Measurements from ENCODE around the gene KIR2DL1.
"Not testable (repeated sequence)": the region's sequence is repeated elsewhere in the genome, so short reads cannot be mapped to it uniquely, and the experiment has no call there.

KIR2DL1 gene

DNA sequence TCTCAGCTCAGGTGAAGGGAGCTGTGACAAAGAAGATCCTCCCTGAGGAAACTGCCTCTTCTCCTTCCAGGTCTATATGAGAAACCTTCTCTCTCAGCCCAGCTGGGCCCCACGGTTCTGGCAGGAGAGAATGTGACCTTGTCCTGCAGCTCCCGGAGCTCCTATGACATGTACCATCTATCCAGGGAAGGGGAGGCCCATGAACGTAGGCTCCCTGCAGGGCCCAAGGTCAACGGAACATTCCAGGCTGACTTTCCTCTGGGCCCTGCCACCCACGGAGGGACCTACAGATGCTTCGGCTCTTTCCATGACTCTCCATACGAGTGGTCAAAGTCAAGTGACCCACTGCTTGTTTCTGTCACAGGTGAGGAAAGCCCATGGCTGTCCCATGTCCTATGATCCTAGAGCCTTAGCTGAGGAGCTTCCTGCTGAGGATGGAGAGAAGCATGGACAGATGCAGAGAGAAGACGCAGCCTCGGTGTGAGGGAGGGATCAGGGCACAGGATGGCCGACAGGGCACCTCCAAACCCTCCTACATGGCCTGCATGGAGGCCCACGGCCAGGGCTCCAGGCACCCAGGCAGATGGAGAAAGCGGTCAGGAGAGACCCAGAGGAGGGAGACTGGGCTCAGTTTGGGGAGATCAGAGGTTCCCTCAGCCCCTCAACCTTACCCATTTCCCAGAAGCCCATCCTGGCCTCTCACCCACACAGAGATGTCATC is 5.7 kb downstream of the KIR2DL1 start:
- not testable (repeated sequence) for H3K4me1 ChIP-seq (ENCODE audit: insufficient read depth, low read length); H3K27ac ChIP-seq (ENCODE audit: low read length); H3K9ac ChIP-seq (ENCODE audit: low read depth, low read length); H3K4me3 ChIP-seq (ENCODE audit: low read length); H3K36me3 ChIP-seq (ENCODE audit: insufficient read depth, low read depth, low read length); H3K27me3 ChIP-seq (ENCODE audit: insufficient read depth, low read length)
- H3K9me3 ChIP-seq (ENCODE audit: insufficient read depth, low read depth, low read length), result peaks cover 67% of the 10 kb centered on the region

DNA sequence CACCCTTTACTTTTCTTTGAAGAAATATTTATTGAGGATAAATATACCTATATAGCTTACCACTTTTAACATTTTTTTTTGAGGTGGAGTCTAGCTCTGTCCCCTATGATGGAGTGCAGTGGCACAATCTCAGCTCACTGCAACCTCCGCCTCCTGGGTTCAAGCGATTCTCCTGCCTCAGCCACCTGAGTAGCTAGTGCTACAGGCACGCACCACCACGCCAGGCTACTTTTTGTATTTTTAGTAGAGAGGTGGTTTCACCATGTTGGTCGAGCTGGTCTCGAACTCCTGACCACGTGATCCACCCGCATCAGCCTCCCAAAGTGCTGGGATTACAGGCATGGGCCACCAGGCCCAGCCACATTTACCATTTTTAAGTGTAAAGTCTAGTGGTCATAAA is 6.2 kb downstream of the KIR2DL1 start:
- not testable (repeated sequence) for H3K36me3 ChIP-seq (ENCODE audit: insufficient read depth, low read depth, low read length); H3K4me1 ChIP-seq (ENCODE audit: insufficient read depth, low read length); H3K27me3 ChIP-seq (ENCODE audit: insufficient read depth, low read length); H3K9ac ChIP-seq (ENCODE audit: low read depth, low read length); H3K27ac ChIP-seq (ENCODE audit: low read length); H3K4me3 ChIP-seq (ENCODE audit: low read length)
- H3K9me3 ChIP-seq (ENCODE audit: insufficient read depth, low read depth, low read length), result peaks cover 61% of the 10 kb centered on the region

DNA sequence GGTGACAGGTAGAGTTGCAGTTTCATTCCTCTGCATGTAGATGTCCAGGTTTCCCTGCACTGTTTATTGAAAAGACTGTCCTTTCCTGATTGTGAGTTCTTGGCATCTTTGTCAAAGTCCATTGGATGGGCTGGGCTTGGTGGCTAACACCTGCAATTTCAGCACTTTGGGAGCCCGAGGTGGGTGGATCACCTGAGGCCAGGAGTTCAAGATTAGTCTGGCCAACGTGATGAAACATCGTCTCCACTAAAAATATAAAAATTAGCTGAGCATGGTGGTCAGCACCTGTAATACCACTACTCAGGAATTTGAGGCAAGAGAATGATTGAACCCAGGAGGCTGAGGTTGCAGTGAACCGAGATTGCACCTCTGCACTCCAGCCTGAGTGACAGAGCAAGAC is 8.3 kb downstream of the KIR2DL1 start:
- not testable (repeated sequence) for H3K27me3 ChIP-seq (ENCODE audit: insufficient read depth, low read length); H3K27ac ChIP-seq (ENCODE audit: low read length); H3K4me3 ChIP-seq (ENCODE audit: low read length); H3K4me1 ChIP-seq (ENCODE audit: insufficient read depth, low read length); H3K9ac ChIP-seq (ENCODE audit: low read depth, low read length); H3K36me3 ChIP-seq (ENCODE audit: insufficient read depth, low read depth, low read length)
- peaks cover 52% of the 10 kb centered on the region for H3K9me3 ChIP-seq (ENCODE audit: insufficient read depth, low read depth, low read length)

DNA sequence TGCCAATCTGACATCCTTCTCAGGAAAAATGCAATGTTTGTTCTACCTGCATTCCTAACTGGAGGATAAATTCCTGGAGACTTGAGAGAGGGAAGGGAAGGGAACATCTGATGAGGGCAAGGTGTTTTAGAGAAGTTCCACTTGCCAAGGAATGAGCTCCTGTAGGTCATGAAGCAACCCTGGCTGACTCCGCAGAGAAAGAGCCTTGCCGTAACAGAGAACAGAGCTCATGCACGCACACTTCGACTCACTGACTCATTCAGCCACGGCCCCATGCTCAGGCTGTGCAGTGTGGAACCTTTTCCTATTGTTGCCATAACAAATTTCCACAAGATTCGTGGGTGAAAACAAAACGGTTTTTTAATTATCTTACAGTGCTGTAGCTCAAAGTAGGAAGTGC is 9.3 kb downstream of the KIR2DL1 start:
- not testable (repeated sequence) for H3K27ac ChIP-seq (ENCODE audit: low read length); H3K27me3 ChIP-seq (ENCODE audit: insufficient read depth, low read length); H3K4me3 ChIP-seq (ENCODE audit: low read length); H3K4me1 ChIP-seq (ENCODE audit: insufficient read depth, low read length); H3K9ac ChIP-seq (ENCODE audit: low read depth, low read length); H3K36me3 ChIP-seq (ENCODE audit: insufficient read depth, low read depth, low read length)
- H3K9me3 ChIP-seq (ENCODE audit: insufficient read depth, low read depth, low read length), result peaks cover 49% of the 10 kb centered on the region

DNA sequence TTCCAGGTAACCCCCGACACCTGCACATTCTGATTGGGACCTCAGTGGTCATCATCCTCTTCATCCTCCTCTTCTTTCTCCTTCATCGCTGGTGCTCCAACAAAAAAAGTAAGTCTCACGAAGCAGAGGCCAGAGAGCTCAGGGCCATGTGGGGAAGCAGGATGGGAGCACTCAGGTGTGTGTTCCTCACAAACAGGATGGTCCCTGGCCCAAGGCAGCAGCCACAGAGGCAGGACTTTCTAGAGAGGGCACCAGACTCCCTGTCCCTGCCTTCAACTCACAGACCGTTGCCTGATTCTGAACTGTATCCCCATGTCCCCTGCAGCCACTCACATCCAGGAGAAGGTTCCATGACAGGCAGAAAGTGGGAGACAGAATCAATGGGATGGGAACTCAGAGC is 13.3 kb downstream of the KIR2DL1 start:
- not testable (repeated sequence) for H3K4me3 ChIP-seq (ENCODE audit: low read length); H3K36me3 ChIP-seq (ENCODE audit: insufficient read depth, low read depth, low read length); H3K27ac ChIP-seq (ENCODE audit: low read length); H3K9ac ChIP-seq (ENCODE audit: low read depth, low read length); H3K27me3 ChIP-seq (ENCODE audit: insufficient read depth, low read length); H3K4me1 ChIP-seq (ENCODE audit: insufficient read depth, low read length)
- peaks cover 50% of the 10 kb centered on the region for H3K9me3 ChIP-seq (ENCODE audit: insufficient read depth, low read depth, low read length)

DNA sequence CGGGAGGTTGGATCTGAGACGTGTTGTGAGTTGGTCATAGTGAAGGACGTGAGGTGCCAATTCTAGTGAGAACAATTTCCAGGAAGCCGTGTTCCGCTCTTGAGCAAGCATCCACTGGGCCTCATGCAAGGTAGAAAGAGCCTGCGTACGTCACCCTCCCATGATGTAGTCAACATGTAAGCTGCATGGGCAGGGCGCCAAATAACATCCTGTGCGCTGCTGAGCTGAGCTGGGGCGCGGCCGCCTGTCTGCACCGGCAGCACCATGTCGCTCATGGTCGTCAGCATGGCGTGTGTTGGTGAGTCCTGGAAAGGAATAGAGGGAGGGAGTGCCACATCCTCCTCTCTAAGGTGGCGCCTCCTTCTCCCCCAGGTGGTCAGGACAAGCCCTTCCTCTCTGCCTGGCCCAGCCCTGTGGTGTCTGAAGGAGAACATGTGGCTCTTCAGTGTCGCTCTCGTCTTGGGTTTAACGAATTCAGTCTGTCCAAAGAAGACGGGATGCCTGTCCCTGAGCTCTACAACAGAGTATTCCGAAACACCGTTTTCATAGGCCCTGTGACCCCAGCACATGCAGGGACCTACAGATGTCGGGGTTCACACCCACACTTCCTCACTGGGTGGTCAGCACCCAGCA is 16.6 kb downstream of the KIR2DL1 start:
- H3K27me3 ChIP-seq (ENCODE audit: insufficient read depth, low read length); H3K27ac ChIP-seq (ENCODE audit: low read length): not testable (repeated sequence)

DNA sequence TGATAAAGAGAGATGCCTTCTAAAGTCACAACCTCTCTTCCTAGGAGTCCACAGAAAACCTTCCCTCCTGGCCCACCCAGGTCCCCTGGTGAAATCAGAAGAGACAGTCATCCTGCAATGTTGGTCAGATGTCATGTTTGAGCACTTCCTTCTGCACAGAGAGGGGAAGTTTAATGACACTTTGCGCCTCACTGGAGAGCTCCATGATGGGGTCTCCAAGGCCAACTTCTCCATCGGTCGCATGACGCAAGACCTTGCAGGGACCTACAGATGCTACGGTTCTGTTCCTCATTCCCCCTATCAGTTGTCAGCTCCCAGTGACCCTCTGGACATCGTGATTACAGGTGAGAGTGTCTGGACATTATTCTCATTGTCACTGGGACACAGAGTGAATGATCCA is 18.6 kb downstream of the KIR2DL1 start:
- not testable (repeated sequence) for H3K36me3 ChIP-seq (ENCODE audit: insufficient read depth, low read depth, low read length); H3K9ac ChIP-seq (ENCODE audit: low read depth, low read length); H3K4me3 ChIP-seq (ENCODE audit: low read length); H3K4me1 ChIP-seq (ENCODE audit: insufficient read depth, low read length); H3K27me3 ChIP-seq (ENCODE audit: insufficient read depth, low read length); H3K27ac ChIP-seq (ENCODE audit: low read length)
- H3K9me3 ChIP-seq (ENCODE audit: insufficient read depth, low read depth, low read length), result peaks cover 72% of the 10 kb centered on the region

More for the DNA sequence above, 16.6 kb downstream of the KIR2DL1 start:
- H3K36me3 ChIP-seq (ENCODE audit: insufficient read depth, low read depth, low read length); H3K9ac ChIP-seq (ENCODE audit: low read depth, low read length); H3K4me1 ChIP-seq (ENCODE audit: insufficient read depth, low read length); H3K4me3 ChIP-seq (ENCODE audit: low read length): not testable (repeated sequence)
- H3K9me3 ChIP-seq (ENCODE audit: insufficient read depth, low read depth, low read length), result peaks cover 72% of the 10 kb centered on the region

DNA sequence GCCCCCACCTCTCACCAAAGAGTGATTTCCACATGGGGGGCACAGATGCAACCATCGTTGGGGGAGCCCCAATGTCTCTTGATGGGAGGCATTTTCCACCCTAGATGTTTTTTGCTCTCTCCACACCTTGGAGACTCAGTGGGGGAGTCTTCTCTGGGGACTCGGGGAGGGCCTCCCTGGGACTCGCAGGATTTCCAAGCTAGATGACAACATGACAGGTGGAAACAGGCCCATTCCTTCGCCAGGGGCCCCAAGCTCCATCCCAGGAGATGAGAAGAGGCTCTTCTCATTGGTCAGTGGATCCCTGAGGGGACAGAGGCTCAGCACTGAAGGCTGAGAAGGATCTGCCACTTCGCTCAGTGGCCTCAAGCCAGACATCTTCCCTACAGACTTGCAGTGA is 21.1 kb downstream of the KIR2DL1 start:
- Histone ChIP-seq H3K27ac (ENCODE audit: low read length) (no peak overlapping the region), H3K36me3 (ENCODE audit: insufficient read depth, low read depth, low read length) (no peaks in the 10 kb centered on the region), H3K9ac (ENCODE audit: low read depth, low read length) (no peak overlapping the region), H3K4me3 (ENCODE audit: low read length) (no peak overlapping the region), H3K9me3 (ENCODE audit: insufficient read depth, low read depth, low read length) (peaks cover 61% of the 10 kb centered on the region), H3K4me1 (ENCODE audit: insufficient read depth, low read length) (no peaks in the 10 kb centered on the region), H3K27me3 (ENCODE audit: insufficient read depth, low read length) (no peaks in the 10 kb centered on the region)

DNA sequence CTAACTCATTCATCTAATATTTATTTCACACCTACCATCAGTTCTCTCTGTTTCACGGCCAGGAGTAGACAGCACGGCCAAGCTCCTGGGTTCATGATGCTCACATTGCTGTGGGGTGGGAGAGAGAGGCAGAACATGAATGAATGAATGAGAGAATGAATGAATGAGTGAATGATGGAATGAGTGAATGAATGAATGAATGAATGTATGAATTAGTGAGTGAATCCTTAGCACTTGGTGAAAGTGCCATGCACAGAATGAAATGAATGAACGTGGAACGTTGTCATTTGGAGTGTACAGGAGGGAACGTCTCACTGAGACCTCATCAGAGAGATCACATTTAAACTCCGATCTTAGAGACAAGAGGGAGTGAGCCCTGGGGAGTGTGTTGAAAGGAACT is 21.9 kb downstream of the KIR2DL1 start:
- no peaks in the 10 kb centered on the region for H3K27me3 ChIP-seq (ENCODE audit: insufficient read depth, low read length)
- H3K9me3 ChIP-seq (ENCODE audit: insufficient read depth, low read depth, low read length), result peaks cover 54% of the 10 kb centered on the region
- no peak overlapping the region for H3K27ac ChIP-seq (ENCODE audit: low read length)
- H3K9ac ChIP-seq (ENCODE audit: low read depth, low read length), result no peak overlapping the region
- H3K4me1 ChIP-seq (ENCODE audit: insufficient read depth, low read length), result no peaks in the 10 kb centered on the region
- no peaks in the 10 kb centered on the region for H3K36me3 ChIP-seq (ENCODE audit: insufficient read depth, low read depth, low read length)
- H3K4me3 ChIP-seq (ENCODE audit: low read length), result no peak overlapping the region

DNA sequence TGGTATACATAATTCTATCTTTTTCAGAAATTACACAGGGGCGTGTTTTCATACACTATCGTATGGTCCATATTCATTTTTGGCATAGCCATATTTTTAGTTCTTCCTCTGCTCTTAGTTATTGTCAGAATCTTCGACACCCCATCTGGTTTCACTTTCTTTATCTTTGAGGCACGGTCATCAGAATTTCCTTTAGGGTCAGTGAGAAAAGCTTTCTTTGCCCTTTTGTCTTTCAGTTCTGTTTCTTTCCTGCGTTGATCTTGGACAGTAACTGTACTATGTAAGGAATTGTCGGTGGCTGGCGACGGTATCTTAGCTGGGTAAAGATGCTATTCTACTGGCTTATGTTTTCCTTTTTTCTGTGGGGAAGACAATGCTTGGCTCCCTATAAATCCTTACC is 23.2 kb downstream of the KIR2DL1 start:
- Histone ChIP-seq H3K4me1 (ENCODE audit: insufficient read depth, low read length) (no peaks in the 10 kb centered on the region), H3K9ac (ENCODE audit: low read depth, low read length) (no peak overlapping the region), H3K27ac (ENCODE audit: low read length) (no peak overlapping the region), H3K4me3 (ENCODE audit: low read length) (no peak overlapping the region), H3K9me3 (ENCODE audit: insufficient read depth, low read depth, low read length) (peaks cover 44% of the 10 kb centered on the region), H3K36me3 (ENCODE audit: insufficient read depth, low read depth, low read length) (no peaks in the 10 kb centered on the region), H3K27me3 (ENCODE audit: insufficient read depth, low read length) (no peaks in the 10 kb centered on the region)

DNA sequence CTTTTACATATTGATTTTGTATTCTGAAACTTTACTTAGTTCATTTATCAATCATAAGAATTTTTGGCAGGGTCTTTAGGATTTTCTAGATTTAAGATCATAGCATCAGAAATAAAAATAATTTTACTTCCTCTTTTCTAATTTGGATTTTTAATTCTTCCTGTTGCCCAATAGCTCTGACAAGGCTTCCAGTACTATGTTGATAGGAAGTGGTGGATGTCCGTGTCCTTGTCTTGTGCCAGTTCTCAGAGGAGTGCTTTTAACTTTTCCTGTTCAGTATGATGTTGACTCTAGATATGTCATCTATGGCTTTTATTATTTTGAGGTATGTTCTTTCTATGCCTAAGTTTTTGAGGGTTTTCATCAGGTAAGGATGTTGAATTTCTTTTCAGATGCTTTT is 26.2 kb downstream of the KIR2DL1 start:
- Histone ChIP-seq H3K27me3 (ENCODE audit: insufficient read depth, low read length) (no peaks in the 10 kb centered on the region), H3K4me1 (ENCODE audit: insufficient read depth, low read length) (no peaks in the 10 kb centered on the region), H3K4me3 (ENCODE audit: low read length) (no peak overlapping the region), H3K27ac (ENCODE audit: low read length) (no peak overlapping the region), H3K9me3 (ENCODE audit: insufficient read depth, low read depth, low read length) (peaks cover 16% of the 10 kb centered on the region), H3K36me3 (ENCODE audit: insufficient read depth, low read depth, low read length) (no peaks in the 10 kb centered on the region), H3K9ac (ENCODE audit: low read depth, low read length) (no peak overlapping the region)

DNA sequence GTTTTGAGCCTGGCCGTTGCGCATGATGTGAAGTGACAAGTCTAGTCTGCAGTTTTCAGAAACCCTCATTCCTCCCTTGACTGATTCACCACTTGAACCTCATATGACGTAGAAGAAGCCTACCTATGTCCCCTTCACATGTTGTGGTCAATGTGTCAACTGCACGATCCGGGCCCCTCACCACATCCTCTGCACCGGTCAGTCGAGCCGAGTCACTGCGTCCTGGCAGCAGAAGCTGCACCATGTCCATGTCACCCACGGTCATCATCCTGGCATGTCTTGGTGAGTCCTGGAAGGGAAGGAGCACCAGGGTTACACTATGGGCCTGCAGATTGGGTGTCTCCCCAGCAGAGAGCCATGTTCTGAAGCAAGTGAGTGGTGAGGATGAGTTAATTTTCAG is 33.8 kb downstream of the KIR2DL1 start, which contains the start of gene KIR2DL4:
KIR2DL4 (plus strand) TSS at position 201 of the 400 bp plus-strand sequence; CDS start at position 243, 42 bp downstream.
- H3K27ac ChIP-seq (ENCODE audit: low read length), result no peak within 1 kb of the TSS
- no peak within 1 kb of the TSS for H3K4me3 ChIP-seq (ENCODE audit: low read length)
- H3K9me3 ChIP-seq (ENCODE audit: insufficient read depth, low read depth, low read length), result peaks cover 75% of the 10 kb centered on the region
- H3K36me3 ChIP-seq (ENCODE audit: insufficient read depth, low read depth, low read length), result no peaks in the 10 kb centered on the region
- H3K27me3 ChIP-seq (ENCODE audit: insufficient read depth, low read length), result no peaks in the 10 kb centered on the region
- H3K9ac ChIP-seq (ENCODE audit: low read depth, low read length), result no peak within 1 kb of the TSS
- H3K4me1 ChIP-seq (ENCODE audit: insufficient read depth, low read length), result no peaks in the 10 kb centered on the region

Measured in iPS-20b (cell line).